IMR-90 (cell line): Measurements from ENCODE around the gene DUSP8. TPM values are rescaled to one million over a fixed set of nuclear protein-coding genes. Genes with fewer than 3 reads are reported as not detected.

Experiments used
- ATAC-seq: fragments of 200-7000 bp; cut with Tn5 transposase; 2 replicates; pipeline ENCODE4 v1.9.1; 2020; ENCODE audit warnings: low read depth, mild to moderate bottlenecking, moderate library complexity
- BruUV-seq: library from RNA; stranded (reverse); fragments of 400-500 nt; replicated peaks from 2 replicates; lab custom pipeline; 2021; lab: Mats Ljungman, UMichigan
- CTCF ChIA-PET: fragments of 300-600 bp; formaldehyde crosslinking; extraction: SDS; loops from one replicate; lab custom pipeline; 2021; ENCODE audit warnings: antibody characterized with exemption; lab: Yijun Ruan, JAX
- POLR2A ChIA-PET: fragments of 300-600 bp; sonication (Branson Sonifier 250); formaldehyde crosslinking; loops from one replicate; lab custom pipeline; 2022; ENCODE audit warnings: antibody characterized with exemption; ENCODE audit not compliant: unreplicated experiment; lab: Charles Lee
- DNase-seq: peaks from one replicate; pipeline ENCODE4 v3.0.0; 2013
- H2AFZ ChIP-seq: replicated peaks from 2 replicates; pipeline ENCODE3; 2013; ENCODE audit warnings: low read length, mild to moderate bottlenecking; ENCODE audit not compliant: poor library complexity
- H2AK5ac ChIP-seq: 2 replicates; pipeline ENCODE4 v1.6.1; 2013; ENCODE audit warnings: low read depth, low read length, inconsistent platforms
- H2AK9ac ChIP-seq: replicated peaks from 2 replicates; pipeline ENCODE3; 2013; ENCODE audit warnings: mild to moderate bottlenecking, low read depth, low read length, moderate library complexity; ENCODE audit not compliant: poor library complexity
- H2BK120ac ChIP-seq: 2 replicates; pipeline ENCODE4 v1.6.1; 2013; ENCODE audit warnings: low read depth, low read length, inconsistent platforms
- H2BK15ac ChIP-seq: 3 replicates; pipeline ENCODE4 v1.6.1; 2013; ENCODE audit warnings: low read depth, low read length, inconsistent platforms
- H2BK20ac ChIP-seq: 2 replicates; pipeline ENCODE4 v1.6.1; 2013; ENCODE audit warnings: low read depth, mild to moderate bottlenecking, inconsistent platforms, low read length, moderate library complexity
- H2BK5ac ChIP-seq: 2 replicates; pipeline ENCODE4 v1.6.1; 2013; ENCODE audit warnings: mild to moderate bottlenecking, low read depth, low read length, inconsistent platforms; ENCODE audit not compliant: poor library complexity, severe bottlenecking
- H3K14ac ChIP-seq: replicated peaks from 2 replicates; pipeline ENCODE4 v1.6.1; 2013; ENCODE audit warnings: low read depth, low read length, inconsistent platforms
- H3K18ac ChIP-seq: 2 replicates; pipeline ENCODE4 v1.6.1; 2013; ENCODE audit warnings: low read depth, low read length, control low read depth
- H3K23ac ChIP-seq: 2 replicates; pipeline ENCODE4 v1.6.1; 2013; ENCODE audit warnings: low read depth, low read length, inconsistent platforms
- H3K27ac ChIP-seq: 2 replicates; pipeline ENCODE4 v1.5.1; 2013; ENCODE audit warnings: mild to moderate bottlenecking, control low read depth, low read length; ENCODE audit not compliant: insufficient read depth
- H3K27me3 ChIP-seq: 2 replicates; pipeline ENCODE4 v1.6.1; 2013; ENCODE audit warnings: low read length; ENCODE audit not compliant: control insufficient read depth, insufficient read depth
- H3K36me3 ChIP-seq: 2 replicates; pipeline ENCODE4 v1.6.1; 2013; ENCODE audit warnings: low read length, mixed read lengths; ENCODE audit not compliant: control insufficient read depth, insufficient read depth
- H3K4ac ChIP-seq: 2 replicates; pipeline ENCODE4 v1.6.1; 2013; ENCODE audit warnings: low read depth, low read length, inconsistent platforms
- H3K4me1 ChIP-seq: 2 replicates; pipeline ENCODE4 v1.6.1; 2013; ENCODE audit warnings: low read length, mixed read lengths; ENCODE audit not compliant: control insufficient read depth, insufficient read depth
- H3K4me2 ChIP-seq: 2 replicates; pipeline ENCODE4 v1.6.1; 2013; ENCODE audit warnings: low read depth, mild to moderate bottlenecking, control low read depth, low read length, moderate library complexity
- H3K4me3 ChIP-seq: 2 replicates; pipeline ENCODE4 v1.5.1; 2013; ENCODE audit warnings: low read depth, mild to moderate bottlenecking, control low read depth, low read length, moderate library complexity; ENCODE audit not compliant: insufficient read depth
- H3K56ac ChIP-seq: 2 replicates; pipeline ENCODE4 v1.6.1; 2013; ENCODE audit warnings: low read length, inconsistent platforms; ENCODE audit not compliant: insufficient read depth; ENCODE audit errors: extremely low read depth
- H3K79me1 ChIP-seq, 2 experiments: 2 replicates each; pipeline ENCODE4 v1.6.1; 2013; ENCODE audit warnings: low read length in 2 of 2, inconsistent platforms in 1 of 2, low read depth in 1 of 2
- H3K9ac ChIP-seq: 2 replicates; pipeline ENCODE4 v1.6.1; 2013; ENCODE audit warnings: low read depth, low read length, control low read depth
- H3K9me1 ChIP-seq: 2 replicates; pipeline ENCODE4 v1.6.1; 2013; ENCODE audit warnings: low read length, inconsistent platforms; ENCODE audit not compliant: insufficient read depth
- H3K9me3 ChIP-seq: 2 replicates; pipeline ENCODE4 v1.6.1; 2013; ENCODE audit warnings: low read length; ENCODE audit not compliant: control insufficient read depth, insufficient read depth
- H4K20me1 ChIP-seq: 2 replicates; pipeline ENCODE4 v1.6.1; 2013; ENCODE audit warnings: low read length, inconsistent platforms; ENCODE audit not compliant: insufficient read depth
- H4K5ac ChIP-seq: 2 replicates; pipeline ENCODE4 v1.6.1; 2013; ENCODE audit warnings: mild to moderate bottlenecking, low read depth, low read length, control low read depth
- H4K8ac ChIP-seq, 2 experiments: 2 replicates each; pipeline ENCODE4 v1.6.1; 2013; ENCODE audit warnings: low read depth in 2 of 2, low read length in 2 of 2, control low read depth in 1 of 2, inconsistent platforms in 1 of 2
- H4K91ac ChIP-seq: 2 replicates; pipeline ENCODE4 v1.6.1; 2013; ENCODE audit warnings: low read depth, low read length, inconsistent platforms; ENCODE audit not compliant: insufficient read depth
- BHLHE40 ChIP-seq: fragments of 150-350 bp; IDR thresholded peaks from 2 replicates; pipeline ENCODE4 v1.6.1; 2016; ENCODE audit warnings: mild to moderate bottlenecking, low read depth, low read length
- CEBPB ChIP-seq: IDR thresholded peaks from 2 replicates; pipeline ENCODE4 v1.6.1; 2012; ENCODE audit warnings: low read depth, low read length, improper control_type of control experiment
- CHD1 ChIP-seq: IDR thresholded peaks from 2 replicates; pipeline ENCODE4 v1.6.1; 2012; ENCODE audit warnings: low read depth, low read length, improper control_type of control experiment
- CTCF ChIP-seq: conservative IDR thresholded peaks from 2 replicates; pipeline ENCODE4 v1.5.1; 2012; ENCODE audit warnings: mild to moderate bottlenecking, low read depth, low read length, improper control_type of control experiment
- ELK1 ChIP-seq: fragments of 150-350 bp; IDR thresholded peaks from 2 replicates; pipeline ENCODE4 v1.6.1; 2016; ENCODE audit warnings: low read depth, mild to moderate bottlenecking, low read length, moderate library complexity, borderline replicate concordance
- FOS ChIP-seq: fragments of 150-350 bp; IDR thresholded peaks from 2 replicates; pipeline ENCODE4 v1.6.1; 2016; ENCODE audit warnings: low read depth, low read length
- MAFK ChIP-seq: IDR thresholded peaks from 2 replicates; pipeline ENCODE4 v1.6.1; 2012; ENCODE audit warnings: low read depth, low read length, improper control_type of control experiment
- MAZ ChIP-seq: IDR thresholded peaks from 2 replicates; pipeline ENCODE4 v1.6.1; 2012; ENCODE audit warnings: low read depth, mild to moderate bottlenecking, low read length, improper control_type of control experiment, moderate library complexity, borderline replicate concordance
- MXI1 ChIP-seq: IDR thresholded peaks from 2 replicates; pipeline ENCODE4 v1.6.1; 2012; ENCODE audit warnings: low read depth, mild to moderate bottlenecking, low read length, moderate library complexity, borderline replicate concordance
- NFE2L2 ChIP-seq: fragments of 150-350 bp; IDR thresholded peaks from 2 replicates; pipeline ENCODE4 v1.6.1; 2016; ENCODE audit warnings: low read depth, mild to moderate bottlenecking, low read length
- POLR2A ChIP-seq: IDR thresholded peaks from 2 replicates; pipeline ENCODE4 v1.6.1; 2012; ENCODE audit warnings: mild to moderate bottlenecking, low read depth, low read length
- RAD21 ChIP-seq: IDR thresholded peaks from 2 replicates; pipeline ENCODE4 v1.6.1; 2012; ENCODE audit warnings: low read length, improper control_type of control experiment
- RCOR1 ChIP-seq: IDR thresholded peaks from 2 replicates; pipeline ENCODE4 v1.6.1; 2012; ENCODE audit warnings: mild to moderate bottlenecking, low read length, improper control_type of control experiment; ENCODE audit not compliant: insufficient replicate concordance
- RFX5 ChIP-seq: IDR thresholded peaks from 2 replicates; pipeline ENCODE4 v1.8.0; 2012; ENCODE audit warnings: low read depth, mild to moderate bottlenecking, low read length, moderate library complexity
- SMC3 ChIP-seq: fragments of 150-350 bp; IDR thresholded peaks from 2 replicates; pipeline ENCODE4 v1.6.1; 2016; ENCODE audit warnings: low read depth, mild to moderate bottlenecking, antibody characterized with exemption, low read length, moderate library complexity
- USF2 ChIP-seq: fragments of 150-350 bp; IDR thresholded peaks from 2 replicates; pipeline ENCODE4 v1.6.1; 2017; ENCODE audit warnings: mild to moderate bottlenecking, antibody characterized with exemption, low read length, low read depth
- WGBS, 2 experiments: methylation state at CpG; one replicate each; pipeline versions ENCODE4 v1.1.5 to v1.1.7; 2013; ENCODE audit warnings: missing lambda C conversion rate in 2 of 2; ENCODE audit not compliant: insufficient read length in 1 of 2; ENCODE audit errors: extremely low coverage in 2 of 2; 5-methylcytosine and 5-hydroxymethylcytosine counted together
- dilution Hi-C: fragments of 300-500 bp; cut with HindIII; formaldehyde crosslinking; loops from one replicate; pipeline ENCODE4 v1.14.3; 2018; ENCODE audit warnings: low sequenced_read_pairs; ENCODE audit not compliant: unreplicated experiment
- in situ Hi-C: fragments of 300-500 bp; cut with MboI; formaldehyde crosslinking; loops from 3 replicates; pipeline ENCODE4 v1.14.3; 2019; ENCODE audit warnings: low sequenced_read_pairs, inconsistent platforms, mixed read lengths
- intact Hi-C: fragments of 100-400 bp; cut with micrococcal nuclease; formaldehyde crosslinking; loops from 2 replicates; pipeline ENCODE4 v1.10.0; 2022
- polyA plus RNA-seq, 3 experiments: library from polyadenylated mRNA; depleted of rRNA; stranded (reverse); fragments of >200 nt; gene quantifications; 2 replicates each; pipeline ENCODE4 v1.2.3, GENCODE V29; 2012; ENCODE audit warnings: low replicate concordance in 1 of 3
- total RNA-seq: library from RNA; depleted of rRNA; stranded (reverse); fragments of >200 nt; gene quantifications from 2 replicates; pipeline ENCODE4 v1.2.3, GENCODE V29; 2012

Gene DUSP8
- total and polyA plus RNA-seq, 2 of the 4 experiments (the other 2 are of a cell fraction) = 0.72 to 4.2 TPM

- no TSS peak for BruUV-seq
- peaks cover 86% of the 10 kb centered on the region for H4K20me1 ChIP-seq
- CTCF ChIA-PET = no interaction called here
These were observed 65.1 kb downstream of the DUSP8 start for GRCh38 chr11:1506981-1507380.

More at GRCh38 chr11:1506981-1507380, 65.1 kb downstream of the DUSP8 start:
- intact Hi-C loops (no loop called here), dilution Hi-C loops (no loop called here), in situ Hi-C loops (loop anchor here (25.0 kb wide), 1 partner anchor 295 kb away; the partner anchor contains the start of gene MUC5B)
- POLR2A ChIA-PET = no interaction called here
- Histone ChIP-seq H2AFZ (no peak overlapping the region), H3K9ac (no peak overlapping the region), H3K23ac (no peak overlapping the region), H2BK120ac (no peak overlapping the region), H3K18ac (no peak overlapping the region), H3K56ac (no peak overlapping the region), H3K4me2 (no peak overlapping the region), H2AK5ac (no peak overlapping the region), H3K27ac (no peak overlapping the region), H2BK20ac (no peak overlapping the region), H4K8ac (no peak overlapping the region), H3K79me1 (peaks cover 8 to 65% of the 10 kb centered on the region in 2 experiments), H3K4me1 (no peaks in the 10 kb centered on the region; the same call in 1 of the 2 replicates), H3K4ac (no peak overlapping the region), H3K36me3 (no peaks in the 10 kb centered on the region), H4K91ac (no peak overlapping the region), H3K4me3 (no peak overlapping the region), H3K9me1 (no peaks in the 10 kb centered on the region), H2BK5ac (no peak overlapping the region), H3K27me3 (no peaks in the 10 kb centered on the region), H3K9me3 (no peaks in the 10 kb centered on the region), H2BK15ac (no peak overlapping the region), H4K5ac (no peak overlapping the region), H2AK9ac (peak overlapping the region; percentile 24), H3K14ac (no peak overlapping the region)
- DNase-seq (no peak), ATAC-seq (no peak)
- TF ChIP-seq SMC3 (no peak), RFX5 (no peak), FOS (no peak), CTCF (no peak), MXI1 (no peak), RAD21 (no peak), RCOR1 (no peak), POLR2A (no peak), MAFK (no peak), ELK1 (no peak), BHLHE40 (no peak), NFE2L2 (no peak), CEBPB (no peak), USF2 (no peak), MAZ (no peak), CHD1 (no peak)
- 90% methylated on average over 6 of the region's 9 CpGs; no CpG with 5 or more reads in 1 of the 2 experiments for WGBS, 2 experiments
